ENCODE results near the gene ATE1. TPM values are rescaled to one million over a fixed set of nuclear protein-coding genes. Genes with fewer than 3 reads are reported as not detected.

The ATE1 gene
- total RNA-seq, 1 donor from 2014 or later: 27.6 TPM

- Mint-ChIP-seq H3K36me3 (ENCODE audit: low read depth) (peaks cover 21% of the 10 kb centered on the region), H3K4me3 (no peak overlapping the region), H3K27ac (ENCODE audit: unreplicated experiment) (no peak overlapping the region)
These were observed 65.2 kb downstream of the ATE1 start for GRCh38 chr10:121862649-121863048.

GRCh38 chr10:121862042-121862441, 65.8 kb downstream of the ATE1 start:
- peaks cover 19% of the 10 kb centered on the region for H3K4me1 Mint-ChIP-seq
- no peak overlapping the region for H3K4me3 Mint-ChIP-seq
- no peak for DNase-seq (ENCODE audit: low read depth, low spot score)
- H3K27me3 Mint-ChIP-seq (ENCODE audit: low read depth): no peaks in the 10 kb centered on the region
- no peak overlapping the region for H3K27ac Mint-ChIP-seq (ENCODE audit: unreplicated experiment)
- H3K9me3 Mint-ChIP-seq: peaks cover 14% of the 10 kb centered on the region
- peaks cover 27% of the 10 kb centered on the region for H3K36me3 Mint-ChIP-seq (ENCODE audit: low read depth)
- TF ChIP-seq, protein P1, sequence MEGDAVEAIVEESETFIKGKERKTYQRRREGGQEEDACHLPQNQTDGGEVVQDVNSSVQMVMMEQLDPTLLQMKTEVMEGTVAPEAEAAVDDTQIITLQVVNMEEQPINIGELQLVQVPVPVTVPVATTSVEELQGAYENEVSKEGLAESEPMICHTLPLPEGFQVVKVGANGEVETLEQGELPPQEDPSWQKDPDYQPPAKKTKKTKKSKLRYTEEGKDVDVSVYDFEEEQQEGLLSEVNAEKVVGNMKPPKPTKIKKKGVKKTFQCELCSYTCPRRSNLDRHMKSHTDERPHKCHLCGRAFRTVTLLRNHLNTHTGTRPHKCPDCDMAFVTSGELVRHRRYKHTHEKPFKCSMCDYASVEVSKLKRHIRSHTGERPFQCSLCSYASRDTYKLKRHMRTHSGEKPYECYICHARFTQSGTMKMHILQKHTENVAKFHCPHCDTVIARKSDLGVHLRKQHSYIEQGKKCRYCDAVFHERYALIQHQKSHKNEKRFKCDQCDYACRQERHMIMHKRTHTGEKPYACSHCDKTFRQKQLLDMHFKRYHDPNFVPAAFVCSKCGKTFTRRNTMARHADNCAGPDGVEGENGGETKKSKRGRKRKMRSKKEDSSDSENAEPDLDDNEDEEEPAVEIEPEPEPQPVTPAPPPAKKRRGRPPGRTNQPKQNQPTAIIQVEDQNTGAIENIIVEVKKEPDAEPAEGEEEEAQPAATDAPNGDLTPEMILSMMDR (conservative IDR thresholded peaks at IDR 0.05): no peak

More at GRCh38 chr10:121862649-121863048, 65.2 kb downstream of the ATE1 start:
- Mint-ChIP-seq H3K9me3 (peaks cover 8% of the 10 kb centered on the region), H3K4me1 (peaks cover 19% of the 10 kb centered on the region), H3K27me3 (ENCODE audit: low read depth) (no peaks in the 10 kb centered on the region)
- no peak for DNase-seq (ENCODE audit: low read depth, low spot score)
- TF ChIP-seq, protein P1 (conservative IDR thresholded peaks at IDR 0.05): no peak

DNA sequence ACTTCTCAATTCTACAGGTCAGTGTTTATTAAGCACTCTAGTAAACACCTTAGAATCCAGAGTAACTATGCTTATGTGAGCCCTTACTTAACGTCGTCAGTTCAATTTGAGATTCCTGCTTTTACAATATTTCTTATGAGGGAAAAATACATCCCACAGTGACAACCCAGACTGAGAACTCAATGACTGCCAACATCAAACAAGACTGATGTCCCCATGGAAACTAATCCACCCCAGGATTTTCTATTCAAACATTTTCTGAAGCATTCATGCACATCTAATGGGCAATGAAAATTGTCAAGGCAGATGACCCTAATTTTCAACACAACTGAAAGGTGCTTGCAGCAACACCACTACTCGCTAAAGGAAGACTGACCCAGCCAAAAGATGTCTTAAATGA, 67.0 kb downstream of the ATE1 start:
- H3K4me1 Mint-ChIP-seq: peaks cover 19% of the 10 kb centered on the region
- no peak for DNase-seq (ENCODE audit: low read depth, low spot score)
- H3K4me3 Mint-ChIP-seq: no peak overlapping the region
- TF ChIP-seq, protein P1 (conservative IDR thresholded peaks at IDR 0.05): no peak
- peaks cover 16% of the 10 kb centered on the region for H3K9me3 Mint-ChIP-seq
- no peaks in the 10 kb centered on the region for H3K27me3 Mint-ChIP-seq (ENCODE audit: low read depth)
- H3K36me3 Mint-ChIP-seq (ENCODE audit: low read depth): peaks cover 27% of the 10 kb centered on the region
- no peak overlapping the region for H3K27ac Mint-ChIP-seq (ENCODE audit: unreplicated experiment)

GRCh38 chr10:121854809-121855445, 72.9 kb downstream of the ATE1 start:
- Mint-ChIP-seq H3K4me3 (no peak overlapping the region), H3K27ac (ENCODE audit: unreplicated experiment) (no peak overlapping the region), H3K27me3 (ENCODE audit: low read depth) (no peaks in the 10 kb centered on the region), H3K9me3 (peaks cover 16% of the 10 kb centered on the region), H3K4me1 (no peaks in the 10 kb centered on the region), H3K36me3 (ENCODE audit: low read depth) (peaks cover 31% of the 10 kb centered on the region)
- DNase-seq (ENCODE audit: low read depth, low spot score): no peak
- TF ChIP-seq, protein P1 (conservative IDR thresholded peaks at IDR 0.05): no peak

GRCh38 chr10:121853950-121854349, 73.9 kb downstream of the ATE1 start:
- no peaks in the 10 kb centered on the region for H3K4me1 Mint-ChIP-seq

More at GRCh38 chr10:121853950-121854349, 73.9 kb downstream of the ATE1 start:
- peaks cover 16% of the 10 kb centered on the region for H3K9me3 Mint-ChIP-seq
- H3K4me3 Mint-ChIP-seq: no peak overlapping the region
- TF ChIP-seq, protein P1 (conservative IDR thresholded peaks at IDR 0.05): no peak
- H3K27me3 Mint-ChIP-seq (ENCODE audit: low read depth): no peaks in the 10 kb centered on the region
- H3K27ac Mint-ChIP-seq (ENCODE audit: unreplicated experiment): no peak overlapping the region
- no peak for DNase-seq (ENCODE audit: low read depth, low spot score)
- H3K36me3 Mint-ChIP-seq (ENCODE audit: low read depth): peaks cover 33% of the 10 kb centered on the region

All from neural crest cell (in vitro differentiated cells).